ENCODE data around the gene POC1A. TPM values are rescaled to one million over a fixed set of nuclear protein-coding genes. Genes with fewer than 3 reads are reported as not detected.

POC1A gene
- total and polyA plus RNA-seq, 2 of the 8 experiments (the other 6 are each of a cell fraction or from before 2014, with no cell fraction given) = 35.7 to 39.2 TPM

- Histone ChIP-seq H3K4me3 (ENCODE audit: extremely low read depth in 1 of 4, insufficient read depth in 2 of 4, low read depth in 3 of 4, low read length in 4 of 4) (no peak overlapping the region), H2AFZ (ENCODE audit: low read length) (no peak overlapping the region), H3K4me2 (ENCODE audit: insufficient read depth in 1 of 2, low read depth in 2 of 2, low read length in 2 of 2) (no peak overlapping the region), H3K79me2 (ENCODE audit: control insufficient read depth in 1 of 2, insufficient read depth in 2 of 2, low read length in 2 of 2) (no peaks in the 10 kb centered on the region), H3K23ac (ENCODE audit: insufficient read length) (no peak overlapping the region), H2AK5ac (ENCODE audit: low read depth, low read length) (no peak overlapping the region), H3K9me3 (ENCODE audit: insufficient read depth in 2 of 2, low read depth in 1 of 2, low read length in 1 of 2) (no peaks in the 10 kb centered on the region), H3K23me2 (ENCODE audit: low read depth, low read length) (no peaks in the 10 kb centered on the region), H3K36me3 (ENCODE audit: control insufficient read depth in 2 of 4, insufficient read depth in 4 of 4, low read length in 3 of 4) (peaks cover 0 to under 1% (median 0%) of the 10 kb centered on the region in 4 experiments; a peak in 2 of 8 replicates), H3K9ac (replicated peaks in 1 of 4; ENCODE audit: extremely low read depth in 1 of 4, low read depth in 3 of 4, low read length in 3 of 4) (no peak overlapping the region), H3K27me3 (replicated peaks in 1 of 4; ENCODE audit: control insufficient read depth in 3 of 4, extremely low read depth in 1 of 4, insufficient read depth in 3 of 4, low read length in 3 of 4) (no peaks in the 10 kb centered on the region; a peak in 1 of 7 replicates), H4K91ac (replicated peaks; ENCODE audit: insufficient read length, low read length) (no peak overlapping the region), H4K5ac (ENCODE audit: insufficient read length, low read depth, low read length) (no peak overlapping the region), H4K20me1 (replicated peaks in 1 of 2; ENCODE audit: control insufficient read depth in 1 of 2, insufficient read depth in 2 of 2, low read length in 2 of 2) (no peaks in the 10 kb centered on the region), H2BK120ac (replicated peaks; ENCODE audit: low read depth, low read length) (no peak overlapping the region), H2BK15ac (ENCODE audit: low read length) (no peak overlapping the region), H3K14ac (ENCODE audit: insufficient read length) (no peak overlapping the region), H4K8ac (ENCODE audit: extremely low read depth, insufficient read depth, low read length) (no peak overlapping the region), H3K79me1 (ENCODE audit: low read depth, low read length) (no peaks in the 10 kb centered on the region; the same call in 1 of the 2 replicates), H2BK5ac (ENCODE audit: low read depth, low read length) (no peak overlapping the region; the same call in 1 of the 2 replicates), H2BK12ac (ENCODE audit: low read depth, low read length) (no peak overlapping the region), H2BK20ac (ENCODE audit: low read length) (no peak overlapping the region), H3K4ac (replicated peaks; ENCODE audit: insufficient read length, low read depth, low read length) (no peak overlapping the region), H3K27ac (ENCODE audit: low read depth, low read length) (no peak overlapping the region), H3K56ac (replicated peaks; ENCODE audit: insufficient read length, low read depth, low read length) (no peak overlapping the region), H3K18ac (ENCODE audit: extremely low read depth, low read length) (no peak overlapping the region), H3K4me1 (replicated peaks in 1 of 4; ENCODE audit: control insufficient read depth in 3 of 4, insufficient read depth in 4 of 4, low read length in 3 of 4) (no peaks in the 10 kb centered on the region; a peak in 3 of 7 replicates)
- POLR2A ChIA-PET (ENCODE audit: partially characterized antibody) = interaction anchor here (0.8 to 2.1 kb wide), 2 partner anchors 12 to 73 kb away, joined by 4 to 7 read pairs; partner anchors contain the start of gene RPL29
- TF ChIP-seq HDAC6 (IDR thresholded peaks at IDR 0.05; ENCODE audit: low read depth, low read length) (no peak), KDM1A (IDR thresholded peaks at IDR 0.05; ENCODE audit: borderline replicate concordance, low read length) (peak; percentile 77; the same call in 1 of the 2 replicates), POLR2AphosphoS5 (IDR thresholded peaks at IDR 0.05; ENCODE audit: low read depth, low read length) (no peak)
- CTCF ChIA-PET (ENCODE audit: partially characterized antibody) = interaction anchor here (1.0 to 2.6 kb wide), 5 partner anchors 12 to 54 kb away, joined by 3 to 15 read pairs (median 3); partner anchors contain the start of gene DUSP7
- 91% methylated on average over 5 of the region's 5 CpGs; no CpG with 5 or more reads in 1 of the 2 experiments for WGBS, 2 experiments (ENCODE audit: extremely low coverage in 1 of 2, insufficient coverage in 1 of 2, insufficient read length in 1 of 2, insufficient replicate concordance in 2 of 2, low coverage in 1 of 2, low lambda C conversion rate in 2 of 2, missing lambda C conversion rate in 1 of 2)
- DNase-seq (ENCODE audit: low read depth in 1 of 2, low spot score in 2 of 2) (no peak), FAIRE-seq (no peak)
Observed at GRCh38 chr3:52069135-52069534, 85.1 kb downstream of the POC1A start.

Data from H1 (cell line).